Stimulated activated CD8-positive, alpha-beta memory T cell treated with anti-CD3 and anti-CD28 coated beads, Interleukin-4, amount 100 ng/mL, for 1 hour (primary cell): ENCODE data around the gene GRIN3A.

Experiments used
- DNase-seq, 2 donors: peaks; one replicate each; pipeline ENCODE4 v3.0.0-alpha.2; 2020; ENCODE audit warnings: low read depth in 2 of 2, low spot score in 1 of 2

The GRIN3A gene

DNA sequence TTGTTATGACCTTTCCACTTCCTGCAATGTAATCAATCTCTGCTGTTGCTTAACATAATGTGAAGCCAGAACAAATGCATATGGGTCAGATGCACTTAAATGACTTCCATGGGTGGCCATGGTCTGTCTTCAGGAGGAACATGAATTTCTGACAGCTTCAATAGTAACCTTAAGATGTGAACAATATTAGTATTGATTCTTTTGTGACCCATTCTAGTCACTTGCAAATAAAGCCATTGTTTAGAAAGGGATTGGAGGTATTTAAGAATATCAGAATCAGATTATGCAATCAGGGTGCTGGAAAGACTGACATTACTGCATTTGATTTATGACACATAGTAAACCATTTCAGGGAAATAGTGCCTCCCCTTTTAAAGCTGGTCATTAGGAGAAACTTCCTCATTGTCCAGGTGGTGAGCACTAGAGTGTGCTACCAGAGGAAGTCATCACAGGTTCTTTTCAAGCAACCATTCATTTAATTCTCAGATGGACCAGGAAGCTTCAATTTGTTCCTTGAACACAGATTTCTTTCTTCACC lies 32.1 kb downstream of the GRIN3A start:
- DNase-seq: no peak

DNA sequence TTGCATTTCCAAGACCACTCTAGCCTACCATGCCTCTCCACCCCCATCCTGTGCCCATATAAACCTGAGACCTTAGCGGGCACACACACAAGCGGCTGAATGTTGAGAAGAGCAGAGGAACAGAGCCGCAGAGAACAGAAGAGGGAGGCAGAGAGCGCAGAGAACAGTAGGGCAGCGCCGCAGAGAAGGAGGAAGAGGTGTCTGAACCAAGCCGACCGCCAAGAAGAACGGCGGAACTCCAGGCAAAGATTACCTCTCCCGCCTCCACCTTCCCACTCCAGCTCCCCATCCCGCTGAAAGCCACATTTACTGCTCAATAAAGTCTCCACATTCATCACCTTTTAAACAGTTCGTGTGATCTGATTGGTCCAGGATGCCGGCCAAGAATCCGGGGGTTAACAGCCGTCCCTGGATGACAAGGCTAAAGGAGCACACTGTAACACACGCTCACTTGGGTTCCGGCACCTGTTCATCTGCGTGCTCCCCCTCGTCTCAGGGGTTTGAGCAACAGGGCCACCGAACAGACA lies 33.2 kb downstream of the GRIN3A start:
- no peak for DNase-seq

DNA sequence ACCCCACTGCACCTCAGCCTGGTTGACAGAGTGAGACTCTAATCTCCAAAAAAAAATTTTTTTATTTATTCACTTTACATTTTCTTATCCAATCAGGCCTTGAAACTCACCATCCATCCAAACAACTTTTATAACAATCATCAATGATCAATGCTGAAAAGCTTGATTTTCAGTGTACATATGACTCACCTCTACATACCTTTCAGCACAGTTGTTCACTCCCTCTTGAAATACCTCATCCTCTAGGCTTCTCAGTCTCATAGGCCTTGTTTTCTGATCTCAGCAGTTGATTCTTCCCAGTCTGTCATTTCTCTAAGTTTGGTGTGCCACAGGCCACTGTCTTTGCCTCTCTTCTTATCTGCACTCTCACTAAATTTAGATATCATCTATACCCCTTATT lies 36.2 kb downstream of the GRIN3A start:
- no peak for DNase-seq

DNA sequence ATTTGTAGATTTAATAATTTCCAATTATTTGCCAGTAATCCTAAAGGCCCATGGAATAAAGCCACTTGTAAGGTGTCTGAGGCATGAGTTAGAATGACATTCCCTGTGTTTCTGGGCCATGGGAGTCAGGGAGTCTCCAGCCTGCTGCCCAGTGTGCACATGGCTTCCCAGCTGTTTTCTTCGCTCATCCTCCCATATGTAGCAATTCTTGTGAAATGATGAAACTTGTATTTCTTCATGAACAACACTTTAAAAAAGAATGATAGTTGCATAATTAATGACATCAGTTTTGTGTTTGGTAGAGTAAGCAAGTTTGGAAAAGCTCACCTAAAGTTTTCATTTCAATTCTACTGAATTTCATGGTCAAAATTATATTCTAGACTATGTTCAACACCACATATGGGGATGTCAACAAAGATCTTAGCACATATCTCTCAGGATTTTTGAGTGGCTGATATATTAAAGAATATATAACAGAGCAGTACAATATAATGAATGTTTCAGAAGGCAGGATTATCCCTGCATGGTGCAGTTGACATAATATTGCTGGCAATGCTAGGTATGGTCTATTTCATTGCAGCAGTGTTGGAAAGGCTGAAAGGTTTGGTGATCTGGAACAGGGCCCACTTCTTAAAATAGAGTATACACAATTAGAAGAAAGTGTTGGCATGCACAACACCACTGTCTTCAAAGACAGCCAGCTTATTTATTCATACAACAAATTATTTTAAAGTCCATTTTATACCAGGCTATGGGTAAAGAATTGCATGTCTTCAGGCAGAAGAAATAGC lies 44.7 kb downstream of the GRIN3A start:
- DNase-seq: no peak

DNA sequence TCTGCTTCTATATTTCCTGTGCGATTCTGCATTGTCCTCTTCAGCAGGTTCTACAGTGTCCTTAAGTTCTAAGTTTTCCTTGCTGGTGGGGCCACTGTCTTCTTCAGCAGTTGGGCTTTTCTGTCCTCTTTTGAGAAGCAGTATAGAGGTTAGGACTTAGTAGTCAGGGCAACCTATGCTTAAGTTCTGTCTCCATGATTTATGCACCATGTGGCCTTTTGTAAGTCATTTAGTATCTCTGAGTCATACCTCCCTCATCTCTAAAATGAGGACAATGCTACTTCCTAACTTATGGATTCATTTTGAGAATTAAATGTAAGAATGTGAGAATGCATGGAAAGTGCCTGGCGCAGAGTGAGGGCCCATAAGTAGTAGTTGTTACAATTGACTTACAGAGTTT lies 46.8 kb downstream of the GRIN3A start:
- no peak for DNase-seq

DNA sequence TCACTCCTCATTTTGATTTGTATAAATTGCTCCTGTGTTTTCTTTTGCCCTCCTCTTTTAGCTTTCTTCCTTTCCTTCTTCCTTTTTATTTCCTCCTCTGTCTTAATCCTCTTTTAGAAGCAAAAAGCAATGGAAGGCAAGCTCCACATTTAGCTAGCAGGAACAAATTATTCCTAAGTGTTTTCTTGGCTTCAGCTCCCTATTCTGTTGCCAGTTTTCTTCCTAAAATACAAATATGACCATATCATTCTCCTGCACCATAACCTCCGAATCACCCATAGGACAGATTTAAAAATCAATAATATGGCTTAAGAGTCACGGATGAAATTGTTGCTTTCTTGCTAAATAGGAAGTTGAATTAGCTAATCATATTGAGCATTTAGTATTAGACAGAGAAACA lies 49.4 kb downstream of the GRIN3A start:
- DNase-seq: no peak

DNA sequence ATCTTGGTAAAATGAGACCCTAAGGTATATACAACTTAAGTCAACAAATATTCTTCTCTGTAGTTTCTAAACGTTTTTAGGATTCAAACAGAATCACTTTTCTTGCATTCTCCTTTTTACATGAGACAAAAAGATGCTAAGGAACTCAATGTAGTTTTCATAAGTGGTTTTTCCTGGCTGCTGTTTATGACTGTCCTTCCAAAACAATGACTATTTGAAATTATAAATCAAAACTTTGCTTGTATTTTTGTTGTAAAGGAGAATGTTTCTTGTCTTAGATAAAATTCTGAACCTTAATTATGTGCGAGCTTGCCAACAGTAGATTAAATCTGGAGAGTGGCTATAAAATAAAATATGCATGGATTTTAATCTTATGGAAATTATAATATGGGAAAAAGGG lies 53.8 kb downstream of the GRIN3A start:
- no peak for DNase-seq

DNA sequence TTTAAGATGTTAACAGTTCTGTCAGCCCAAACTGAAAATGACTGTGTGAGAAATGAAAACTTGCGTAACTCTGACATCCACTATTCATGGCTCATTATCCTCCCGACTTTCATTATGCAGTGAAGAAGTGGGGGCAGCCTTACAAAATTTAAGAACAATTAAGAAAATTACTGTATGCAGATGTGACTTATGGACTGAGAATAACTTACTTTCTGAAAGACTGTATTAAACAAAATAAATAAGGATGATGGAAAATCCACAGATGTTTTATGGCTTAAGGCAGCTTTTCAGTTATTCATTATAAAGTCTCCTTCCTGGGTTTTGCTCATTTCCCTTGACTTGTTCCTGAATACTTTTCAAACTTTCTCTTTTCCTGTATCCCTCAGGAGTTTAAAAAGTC lies 55.2 kb downstream of the GRIN3A start:
- DNase-seq: no peak

DNA sequence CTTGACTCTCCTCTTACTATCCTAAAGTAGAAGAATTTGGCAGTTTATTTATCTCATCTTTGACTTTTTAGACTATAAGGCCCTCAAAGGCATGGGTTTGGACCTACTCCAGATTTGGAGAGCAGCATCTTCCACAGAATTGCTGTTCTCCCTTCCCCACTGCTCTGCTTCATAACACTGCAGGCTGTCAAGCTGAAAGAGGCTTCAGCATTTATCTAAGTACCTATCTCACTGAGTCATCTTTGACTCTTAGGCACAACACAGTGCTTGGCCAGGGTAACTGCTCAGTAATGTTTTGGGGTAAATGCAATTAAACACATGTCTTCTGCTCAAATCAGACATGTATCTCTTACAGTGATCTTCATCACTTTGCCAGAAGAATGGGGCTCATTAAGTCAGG lies 60.6 kb downstream of the GRIN3A start:
- no peak for DNase-seq

DNA sequence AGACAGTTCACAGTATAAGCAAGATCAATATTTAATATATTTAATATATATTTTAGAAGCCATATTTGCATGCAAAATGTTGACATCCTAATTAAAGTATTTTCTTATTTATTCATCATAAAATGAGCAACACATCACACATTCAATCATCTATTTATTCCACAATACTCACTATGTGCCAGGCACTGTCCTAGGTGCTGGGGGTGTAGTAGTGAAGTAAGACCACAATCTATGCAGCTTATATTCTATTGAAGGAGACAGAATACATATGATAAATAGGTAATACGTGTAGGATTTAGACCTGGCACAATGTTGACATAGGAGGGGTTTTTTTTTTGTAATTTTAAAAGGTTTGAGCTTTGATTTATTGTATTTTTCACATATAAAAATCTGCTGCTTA lies 63.1 kb downstream of the GRIN3A start:
- no peak for DNase-seq

DNA sequence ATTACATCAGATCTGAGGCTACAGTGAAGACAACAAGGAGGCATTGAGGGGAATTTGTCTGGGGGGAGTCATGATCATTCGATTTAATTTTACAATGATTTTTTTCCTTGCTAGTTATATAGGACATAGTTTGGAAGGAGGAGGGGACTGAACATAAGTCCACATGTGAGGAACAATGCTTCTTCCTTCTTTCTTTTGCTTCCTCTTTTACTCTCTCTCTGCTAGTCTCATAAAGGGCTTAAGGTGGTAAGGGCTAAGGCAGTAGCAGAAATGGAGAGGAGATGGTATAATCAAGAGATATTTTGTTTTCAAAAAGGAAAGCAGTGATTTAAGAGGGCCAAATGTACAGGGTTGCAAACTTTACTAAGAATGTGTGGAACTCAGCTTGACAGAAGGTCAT lies 64.3 kb downstream of the GRIN3A start:
- no peak for DNase-seq

DNA sequence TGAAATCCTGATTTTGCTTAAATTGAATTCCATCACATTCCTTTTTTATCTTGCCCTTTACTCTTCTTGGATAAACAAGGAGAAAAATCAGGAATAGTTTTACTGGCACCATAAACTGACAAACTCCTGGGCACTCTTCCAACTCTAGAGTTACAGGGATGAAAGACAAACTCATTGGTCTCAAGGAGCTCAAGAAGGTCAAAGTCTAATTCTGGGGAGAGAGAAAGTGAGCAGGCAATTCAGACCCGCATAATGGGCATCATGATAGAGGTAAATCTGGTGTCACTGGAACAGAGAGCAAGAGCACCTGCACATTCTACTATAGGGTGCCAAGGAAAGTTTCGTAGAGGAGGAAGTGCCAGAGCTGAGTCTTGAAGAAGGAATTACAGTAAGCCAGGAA lies 64.8 kb downstream of the GRIN3A start:
- no peak for DNase-seq

DNA sequence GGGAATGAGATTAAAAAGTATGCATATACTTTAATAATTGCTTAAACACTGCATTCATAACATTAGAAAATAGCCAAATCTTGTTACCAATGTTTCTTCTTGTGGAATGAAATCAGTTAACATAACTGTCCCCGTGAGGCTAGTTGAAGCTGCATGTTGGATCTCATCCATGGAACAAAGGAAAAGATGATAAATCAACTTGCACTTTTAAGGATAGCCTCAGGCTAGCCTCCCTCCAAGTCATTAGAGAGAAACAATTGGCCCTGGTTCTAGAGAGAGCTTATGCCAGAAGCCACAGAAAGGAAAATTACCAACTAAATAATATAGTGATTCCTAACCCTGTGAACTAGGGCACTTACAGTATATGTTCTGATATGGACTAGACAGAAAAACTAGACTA lies 66.9 kb downstream of the GRIN3A start:
- DNase-seq: no peak

DNA sequence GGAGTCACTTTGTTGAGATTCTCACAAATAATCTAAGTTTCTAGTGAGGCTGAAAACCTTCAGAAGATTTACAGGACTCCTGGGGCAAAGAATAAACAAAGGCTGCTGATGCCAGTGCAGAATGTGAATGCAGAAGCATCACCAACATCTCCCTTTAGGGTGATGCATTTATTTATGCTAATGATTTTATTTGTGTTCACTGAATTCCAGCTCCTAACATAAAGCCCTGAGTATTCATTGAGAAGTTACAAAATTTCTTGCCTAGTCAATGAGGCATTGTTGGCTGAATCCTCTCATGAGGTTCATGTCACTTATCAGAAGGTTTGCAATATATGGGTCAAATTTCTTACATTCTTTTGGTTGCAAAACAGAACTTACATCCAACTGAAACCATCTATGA lies 70.0 kb downstream of the GRIN3A start:
- no peak for DNase-seq

DNA sequence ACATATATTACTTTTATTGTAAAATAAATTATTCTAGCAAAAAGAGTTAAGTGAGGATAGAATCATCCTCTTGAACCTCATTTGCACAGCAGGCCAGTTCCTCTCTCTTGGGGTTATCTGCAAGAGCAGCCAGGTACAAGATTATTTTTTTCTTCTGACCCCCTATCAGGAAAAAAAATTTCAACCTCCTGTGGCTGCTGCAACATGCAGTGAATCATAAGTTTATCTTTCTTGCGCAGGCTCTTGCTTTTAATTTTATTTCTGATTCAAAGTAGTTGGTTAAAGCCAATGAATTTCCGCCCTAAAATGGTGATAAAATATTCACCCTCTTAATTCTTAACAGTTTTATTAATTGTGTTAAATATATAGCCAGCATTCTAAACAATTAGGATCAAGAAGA lies 74.0 kb downstream of the GRIN3A start:
- no peak for DNase-seq

DNA sequence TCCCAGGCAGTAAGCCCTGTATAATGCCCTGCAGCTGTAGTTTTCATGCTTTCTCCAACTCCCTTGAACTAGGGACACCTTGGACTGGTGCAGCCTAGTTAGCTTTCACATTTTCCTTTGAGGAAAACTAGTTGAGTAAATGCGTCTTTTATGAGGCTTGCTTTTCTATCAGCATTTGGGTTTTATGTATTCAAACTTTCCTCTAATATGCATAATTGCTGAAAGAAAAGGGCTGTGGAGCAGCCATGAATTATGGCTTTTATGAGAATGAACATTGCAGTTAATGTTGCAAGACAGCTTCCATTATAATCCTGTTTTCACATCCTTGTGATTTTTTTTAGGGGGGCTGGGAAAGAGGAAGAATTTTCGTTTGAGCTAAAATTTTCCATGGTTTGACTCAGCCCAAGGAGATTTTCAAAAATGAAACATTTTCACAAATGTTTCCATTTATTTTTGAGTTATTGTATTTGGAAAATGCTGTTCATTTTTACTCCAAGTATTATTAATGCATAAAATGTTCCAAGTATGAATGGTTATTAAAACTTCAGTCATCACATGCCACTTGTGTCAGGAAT lies 85.8 kb downstream of the GRIN3A start:
- DNase-seq: no peak

DNA sequence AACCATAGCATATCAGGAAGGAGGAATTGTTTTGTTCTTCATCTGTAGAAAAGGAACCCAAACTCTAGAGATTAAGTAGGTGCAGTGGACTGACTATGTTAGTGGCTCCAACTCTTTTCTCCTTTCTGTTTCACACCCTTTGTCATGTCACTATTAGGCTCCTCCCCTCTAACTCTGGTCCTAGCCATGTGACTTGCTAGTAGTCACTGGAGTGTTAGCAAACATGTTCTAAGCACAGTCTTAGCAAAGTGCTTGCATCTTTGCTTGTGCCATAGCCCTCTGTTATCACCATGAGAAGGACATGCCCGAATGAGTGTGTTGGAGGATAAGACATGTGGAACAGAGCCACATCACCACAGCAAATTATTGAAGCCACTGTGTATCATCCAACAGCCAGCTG lies 88.3 kb downstream of the GRIN3A start:
- DNase-seq: no peak

DNA sequence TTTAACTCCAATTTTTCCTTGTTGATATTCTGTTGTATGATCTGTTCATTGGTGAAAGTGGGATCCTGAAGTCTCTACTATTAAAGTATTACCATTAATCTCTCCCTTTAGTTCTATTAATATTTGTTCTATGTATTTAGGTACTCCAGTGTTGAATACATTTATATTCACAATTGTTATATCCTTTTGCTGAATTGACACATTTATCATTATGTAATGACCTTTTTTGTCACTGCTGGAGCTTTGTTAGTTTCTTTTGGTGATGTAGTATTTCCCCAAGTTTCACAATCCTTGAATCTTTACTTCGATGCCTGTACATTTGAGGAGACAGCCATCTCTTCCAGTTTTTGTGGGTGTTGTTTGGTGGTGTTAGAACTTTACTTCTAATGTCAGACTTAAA lies 90.0 kb downstream of the GRIN3A start:
- DNase-seq: no peak

DNA sequence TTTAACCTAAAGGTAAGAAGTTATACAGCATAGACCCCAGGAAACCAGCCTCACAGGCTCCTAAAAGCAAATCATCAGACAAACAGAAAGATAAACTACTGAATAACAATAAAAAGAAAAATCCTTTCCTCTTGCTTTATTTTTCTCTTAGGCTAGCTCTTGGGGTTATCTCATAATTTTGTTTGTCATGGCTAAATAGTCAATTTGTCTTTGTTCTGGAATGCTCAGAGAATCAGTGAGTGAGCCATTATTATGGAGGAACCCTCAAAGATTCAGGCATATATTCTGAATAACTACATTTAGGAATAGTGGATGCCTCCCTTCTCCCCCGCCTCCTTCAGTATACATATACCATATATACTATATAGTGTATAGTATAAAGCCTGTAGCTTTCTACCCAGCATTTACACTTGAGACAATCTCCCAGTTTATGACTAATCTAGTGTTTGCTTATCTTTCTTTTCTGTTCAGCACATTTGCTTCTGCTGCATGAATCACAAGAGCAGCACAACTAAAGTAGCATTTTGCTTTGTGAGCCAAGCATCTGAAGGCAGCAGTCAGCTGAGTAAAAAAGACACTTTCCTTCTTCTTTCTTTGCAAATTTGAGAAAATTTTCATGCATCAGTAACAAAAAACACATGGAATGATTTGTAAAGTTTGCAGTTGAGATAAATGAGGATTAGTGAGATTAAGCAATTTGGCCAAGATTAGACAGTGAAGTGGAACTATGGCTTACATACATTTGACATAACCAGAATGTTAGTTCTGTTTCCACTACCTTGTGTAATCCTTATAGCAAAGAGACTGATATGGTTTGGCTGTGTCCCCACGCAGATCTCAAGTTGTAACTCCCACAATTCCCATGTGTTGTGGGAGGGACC lies 98.4 kb downstream of the GRIN3A start:
- DNase-seq: no peak

DNA sequence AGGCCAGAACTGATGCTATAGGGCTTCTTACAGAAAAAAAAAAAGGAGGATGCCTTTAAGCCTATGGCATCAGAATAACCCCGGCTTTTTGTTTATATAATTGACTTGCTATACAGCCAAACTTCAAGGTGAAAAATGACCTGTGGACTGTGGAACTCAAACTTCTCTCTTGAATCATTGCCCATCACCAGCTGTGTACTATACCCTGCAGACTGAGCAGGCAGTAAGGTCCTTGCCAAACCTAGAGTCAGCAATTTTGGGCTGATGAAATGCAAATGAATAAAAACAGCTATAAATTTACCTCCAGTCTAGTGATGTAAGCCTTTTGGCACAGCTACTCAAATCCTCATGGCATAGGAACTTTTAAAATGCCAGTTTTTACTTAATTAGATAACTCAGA lies 99.1 kb downstream of the GRIN3A start:
- DNase-seq: no peak

DNA sequence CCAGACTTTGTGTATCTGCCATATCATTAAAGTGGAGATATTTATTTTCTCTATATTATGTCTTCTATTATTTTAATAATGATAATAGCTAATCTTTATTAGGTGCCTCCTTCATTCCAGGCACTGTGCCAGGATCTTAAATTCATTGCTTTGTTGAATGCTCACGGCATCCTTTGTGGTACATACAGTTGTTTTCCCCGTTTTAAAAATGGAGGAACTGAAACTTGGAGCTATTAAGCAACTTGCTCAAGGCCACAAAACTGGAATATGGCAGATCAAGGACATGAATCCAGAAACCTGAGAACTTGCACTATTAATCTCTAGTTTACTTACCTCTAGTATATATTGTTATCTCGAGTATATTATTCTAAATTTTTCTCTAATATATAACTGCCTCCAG lies 102.2 kb downstream of the GRIN3A start:
- no peak for DNase-seq

DNA sequence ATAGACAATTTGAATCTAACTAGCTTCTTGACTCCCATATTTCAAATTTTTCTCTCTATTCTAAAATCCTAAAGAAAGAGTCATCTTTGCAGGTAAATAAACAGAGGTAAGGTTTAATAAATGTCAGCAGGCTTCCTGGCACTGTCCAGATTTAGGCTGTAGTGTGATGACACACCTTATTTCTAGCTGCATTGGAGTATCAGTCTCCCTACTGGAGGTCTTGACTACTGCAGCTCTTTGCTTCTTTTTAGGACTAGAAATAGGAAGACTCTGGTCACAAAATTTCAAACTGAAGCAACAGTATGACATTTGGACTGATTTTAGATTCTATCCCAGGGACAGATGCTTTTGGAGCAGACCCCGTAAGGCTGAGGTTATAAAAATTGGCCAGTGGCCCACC lies 103.0 kb downstream of the GRIN3A start:
- DNase-seq: no peak
